Loucy (cell line): ENCODE data around the gene GON4L.

Experiments used
- H2AFZ ChIP-seq: fragments of 200-600 bp; sonication (generic); 2 replicates; pipeline ENCODE4 v1.6.0; 2016; ENCODE audit warnings: antibody characterized with exemption, mild to moderate bottlenecking, low read length, moderate library complexity
- H3F3A ChIP-seq: fragments of 200-600 bp; 2 replicates; pipeline ENCODE4 v1.6.0; 2016; ENCODE audit warnings: antibody characterized with exemption, low read depth, mild to moderate bottlenecking
- H3K27me3 ChIP-seq: fragments of 200-600 bp; sonication (generic); 2 replicates; pipeline ENCODE4 v1.6.1; 2014; ENCODE audit warnings: low read length, mild to moderate bottlenecking; ENCODE audit not compliant: insufficient read depth, poor library complexity, severe bottlenecking
- H3K36me3 ChIP-seq: fragments of 200-600 bp; sonication (generic); 2 replicates; pipeline ENCODE4 v1.6.1; 2016; ENCODE audit warnings: low read length; ENCODE audit not compliant: insufficient read depth
- H3K4me1 ChIP-seq: fragments of 200-600 bp; sonication (generic); 2 replicates; pipeline ENCODE4 v1.5.1; 2014; ENCODE audit warnings: low read length, mild to moderate bottlenecking; ENCODE audit not compliant: insufficient read depth, poor library complexity, severe bottlenecking
- H3K4me2 ChIP-seq: fragments of 200-600 bp; sonication (generic); 2 replicates; pipeline ENCODE4 v1.6.0; 2014; ENCODE audit warnings: antibody characterized with exemption, low read length, low read depth, mild to moderate bottlenecking; ENCODE audit not compliant: poor library complexity, severe bottlenecking
- H3K4me3 ChIP-seq: fragments of 200-600 bp; sonication (generic); 2 replicates; pipeline ENCODE4 v1.5.1; 2014; ENCODE audit warnings: low read length, mild to moderate bottlenecking, mixed read lengths; ENCODE audit not compliant: poor library complexity, severe bottlenecking
- H3K79me2 ChIP-seq: fragments of 200-600 bp; sonication (generic); 2 replicates; pipeline ENCODE4 v1.6.1; 2014; ENCODE audit warnings: low read length; ENCODE audit not compliant: insufficient read depth
- H3K9ac ChIP-seq: fragments of 200-600 bp; sonication (generic); 2 replicates; pipeline ENCODE4 v1.6.0; 2014; ENCODE audit warnings: mild to moderate bottlenecking, low read depth, low read length, moderate library complexity; ENCODE audit not compliant: poor library complexity, severe bottlenecking
- H3K9me2 ChIP-seq: fragments of 200-600 bp; sonication (generic); replicated peaks from 2 replicates; pipeline ENCODE4 v1.6.1; 2016; ENCODE audit warnings: low read depth, low read length, mixed read lengths
- H3K9me3 ChIP-seq: fragments of 200-600 bp; sonication (generic); 2 replicates; pipeline ENCODE4 v1.6.1; 2014; ENCODE audit warnings: mild to moderate bottlenecking, antibody characterized with exemption, low read length, low read depth; ENCODE audit not compliant: insufficient read depth
- H4K20me1 ChIP-seq: fragments of 200-600 bp; sonication (generic); 2 replicates; pipeline ENCODE4 v1.6.0; 2014; ENCODE audit warnings: antibody characterized with exemption, low read length, mild to moderate bottlenecking; ENCODE audit not compliant: insufficient read depth, poor library complexity, severe bottlenecking
- EZH2phosphoT487 ChIP-seq: fragments of 200-600 bp; IDR thresholded peaks from 2 replicates; pipeline ENCODE4 v1.6.1; 2018; ENCODE audit warnings: antibody characterized with exemption, mild to moderate bottlenecking, moderate library complexity, borderline replicate concordance
- TF ChIP-seq, protein P1 (sequence below): fragments of 200-600 bp; sonication (generic); conservative IDR thresholded peaks from 2 replicates; pipeline ENCODE4 v1.5.1; 2014; ENCODE audit warnings: mild to moderate bottlenecking, antibody characterized with exemption, low read length

Gene GON4L

DNA sequence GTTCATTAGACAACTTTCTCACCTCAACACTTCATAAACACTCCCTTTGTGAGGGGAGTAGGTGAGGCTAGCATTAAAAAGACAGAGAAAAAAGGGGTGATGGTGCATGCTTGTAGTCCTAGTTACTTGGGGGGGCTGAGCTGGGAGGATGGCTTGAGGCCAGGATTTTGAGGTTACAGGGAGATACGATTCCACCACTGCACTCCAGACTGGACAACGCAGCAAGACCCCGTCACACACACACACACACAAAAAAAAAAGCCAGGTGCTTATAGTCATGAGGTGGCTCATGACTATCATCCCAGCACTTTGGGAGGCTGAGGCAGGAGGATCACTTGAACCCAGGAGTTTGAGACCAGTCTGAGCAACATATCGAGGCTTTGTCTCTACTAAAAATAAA is 29.6 kb downstream of the GON4L start:
- H3F3A ChIP-seq = no peaks in the 10 kb centered on the region
- H3K9me3 ChIP-seq = no peaks in the 10 kb centered on the region
- H4K20me1 ChIP-seq = no peaks in the 10 kb centered on the region
- 0 out of 2 replicates have a peak, but pooled peaks cover 8% of the 10 kb centered on the region for H3K79me2 ChIP-seq
- H3K4me3 ChIP-seq = no peak overlapping the region
- H3K9ac ChIP-seq = no peak overlapping the region
- no peaks in the 10 kb centered on the region for H3K27me3 ChIP-seq
- no peak overlapping the region for H2AFZ ChIP-seq
- H3K36me3 ChIP-seq = peaks cover 32% of the 10 kb centered on the region
- H3K4me1 ChIP-seq = no peaks in the 10 kb centered on the region
- TF ChIP-seq EZH2phosphoT487 = no peak
- TF ChIP-seq, protein P1, sequence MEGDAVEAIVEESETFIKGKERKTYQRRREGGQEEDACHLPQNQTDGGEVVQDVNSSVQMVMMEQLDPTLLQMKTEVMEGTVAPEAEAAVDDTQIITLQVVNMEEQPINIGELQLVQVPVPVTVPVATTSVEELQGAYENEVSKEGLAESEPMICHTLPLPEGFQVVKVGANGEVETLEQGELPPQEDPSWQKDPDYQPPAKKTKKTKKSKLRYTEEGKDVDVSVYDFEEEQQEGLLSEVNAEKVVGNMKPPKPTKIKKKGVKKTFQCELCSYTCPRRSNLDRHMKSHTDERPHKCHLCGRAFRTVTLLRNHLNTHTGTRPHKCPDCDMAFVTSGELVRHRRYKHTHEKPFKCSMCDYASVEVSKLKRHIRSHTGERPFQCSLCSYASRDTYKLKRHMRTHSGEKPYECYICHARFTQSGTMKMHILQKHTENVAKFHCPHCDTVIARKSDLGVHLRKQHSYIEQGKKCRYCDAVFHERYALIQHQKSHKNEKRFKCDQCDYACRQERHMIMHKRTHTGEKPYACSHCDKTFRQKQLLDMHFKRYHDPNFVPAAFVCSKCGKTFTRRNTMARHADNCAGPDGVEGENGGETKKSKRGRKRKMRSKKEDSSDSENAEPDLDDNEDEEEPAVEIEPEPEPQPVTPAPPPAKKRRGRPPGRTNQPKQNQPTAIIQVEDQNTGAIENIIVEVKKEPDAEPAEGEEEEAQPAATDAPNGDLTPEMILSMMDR = no peak
- no peaks in the 10 kb centered on the region for H3K9me2 ChIP-seq
- no peak overlapping the region for H3K4me2 ChIP-seq

DNA sequence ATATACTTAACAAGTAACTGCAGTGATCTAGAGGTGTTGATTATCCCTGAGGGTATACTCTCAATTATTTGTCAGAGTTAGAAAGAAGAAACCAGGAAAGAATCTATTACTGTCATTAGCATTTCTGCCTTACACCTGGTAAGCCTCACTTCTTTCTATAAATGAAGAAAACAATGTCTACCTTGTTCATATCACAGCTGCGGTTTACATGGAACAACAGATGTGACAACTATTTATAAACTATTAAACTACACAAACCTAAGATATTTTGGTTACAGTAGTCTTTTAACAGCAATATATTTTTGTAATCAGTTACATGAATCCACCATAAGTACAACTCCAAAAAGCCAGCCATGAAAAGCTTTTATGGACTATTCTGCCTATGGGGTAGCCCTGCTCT is 40.7 kb downstream of the GON4L start:
- no peak overlapping the region for H2AFZ ChIP-seq
- H3K4me2 ChIP-seq = no peak overlapping the region
- no peaks in the 10 kb centered on the region for H3K27me3 ChIP-seq
- TF ChIP-seq, protein P1 = no peak
- no peak for TF ChIP-seq EZH2phosphoT487
- no peak overlapping the region for H3K4me3 ChIP-seq
- H3K4me1 ChIP-seq = no peaks in the 10 kb centered on the region
- no peak overlapping the region for H3K9ac ChIP-seq
- peaks cover 77% of the 10 kb centered on the region for H3K36me3 ChIP-seq
- H3K79me2 ChIP-seq = no peaks in the 10 kb centered on the region
- H3K9me3 ChIP-seq = no peaks in the 10 kb centered on the region
- H4K20me1 ChIP-seq = no peaks in the 10 kb centered on the region
- H3K9me2 ChIP-seq = no peaks in the 10 kb centered on the region
- H3F3A ChIP-seq = no peaks in the 10 kb centered on the region

DNA sequence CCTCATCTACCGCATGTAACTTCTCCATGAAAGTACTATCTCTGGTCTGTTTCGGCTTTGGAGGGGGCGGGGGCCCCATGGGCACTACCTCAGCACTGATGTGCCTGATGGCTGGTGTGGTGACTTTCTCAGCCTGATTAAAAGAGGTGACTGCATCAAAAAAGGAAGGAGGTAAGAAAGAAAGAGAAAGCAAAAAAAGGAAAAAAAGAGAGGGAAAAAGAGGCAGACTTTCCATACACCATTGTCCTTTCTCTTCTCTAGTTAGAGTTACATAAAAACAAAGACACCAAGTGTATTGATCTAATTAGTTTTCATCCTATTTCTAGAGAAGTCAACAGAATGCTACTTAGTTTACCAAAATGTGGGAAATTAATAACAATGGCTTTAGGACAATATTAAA is 43.3 kb downstream of the GON4L start:
- peaks cover 64% of the 10 kb centered on the region for H3K36me3 ChIP-seq

More for the DNA sequence above, 43.3 kb downstream of the GON4L start:
- no peak overlapping the region for H3K4me3 ChIP-seq
- H3K9ac ChIP-seq = no peak overlapping the region
- H3K27me3 ChIP-seq = no peaks in the 10 kb centered on the region
- no peak overlapping the region for H2AFZ ChIP-seq
- no peaks in the 10 kb centered on the region for H3K9me3 ChIP-seq
- H3K4me1 ChIP-seq = peaks cover 6% of the 10 kb centered on the region
- H3K4me2 ChIP-seq = no peak overlapping the region
- no peaks in the 10 kb centered on the region for H3K79me2 ChIP-seq
- H3K9me2 ChIP-seq = no peaks in the 10 kb centered on the region
- H4K20me1 ChIP-seq = no peaks in the 10 kb centered on the region
- TF ChIP-seq EZH2phosphoT487 = no peak
- TF ChIP-seq, protein P1 = no peak
- no peaks in the 10 kb centered on the region for H3F3A ChIP-seq
